HepG2 (cell line): ENCODE data around the gene ZNF12. TPM values are rescaled to one million over a fixed set of nuclear protein-coding genes. Genes with fewer than 3 reads are reported as not detected.

Experiments
- ASH2L ChIP-seq: fragments of 300-600, 200-600 bp; sonication (generic); IDR thresholded peaks from 2 replicates; pipeline ENCODE4 v1.7.0; 2017; ENCODE audit warnings: low read depth, mild to moderate bottlenecking, moderate library complexity, mixed read lengths, low read length; ENCODE audit not compliant: insufficient read length
- HES4 ChIP-seq: sonication (generic); formaldehyde crosslinking; IDR thresholded peaks from 2 replicates; pipeline ENCODE4 v1.9.0; 2021; ENCODE audit warnings: mild to moderate bottlenecking, missing genetic modification reagents, borderline replicate concordance
- MED1 ChIP-seq: sonication (generic); formaldehyde crosslinking; IDR thresholded peaks from 2 replicates; pipeline ENCODE4 v1.4.0; 2020; ENCODE audit warnings: missing genetic modification reagents
- MLLT10 ChIP-seq: sonication (generic); formaldehyde crosslinking; IDR thresholded peaks from 2 replicates; pipeline ENCODE4 v1.4.0; 2020; ENCODE audit warnings: missing genetic modification reagents
- NFE2 ChIP-seq: sonication (generic); formaldehyde crosslinking; IDR thresholded peaks from 2 replicates; pipeline ENCODE4 v1.4.0; 2020; ENCODE audit warnings: missing genetic modification reagents
- NR2F1 ChIP-seq, 2 experiments: fragments of 450-650 bp in 1 of 2; formaldehyde crosslinking in 1 of 2; IDR thresholded peaks; 2 replicates each; pipeline versions ENCODE4 v1.5.0 to v1.6.1; 2016 to 2020; ENCODE audit warnings: mild to moderate bottlenecking in 1 of 2, missing compliant biosample characterization in 1 of 2, missing genetic modification reagents in 1 of 2, moderate library complexity in 1 of 2
- SP5 ChIP-seq: IDR thresholded peaks from 2 replicates; pipeline ENCODE4 v1.6.1; 2016; ENCODE audit warnings: low read depth, borderline replicate concordance
- ZFP82 ChIP-seq: sonication (generic); formaldehyde crosslinking; IDR thresholded peaks from 2 replicates; pipeline ENCODE4 v1.5.1; 2020; ENCODE audit warnings: mild to moderate bottlenecking, missing genetic modification reagents, borderline replicate concordance
- ZNF432 ChIP-seq: sonication (generic); formaldehyde crosslinking; IDR thresholded peaks from 2 replicates; pipeline ENCODE4 v1.5.0; 2020; ENCODE audit warnings: missing genetic modification reagents, mild to moderate bottlenecking, borderline replicate concordance
- ZNF83 ChIP-seq: sonication (generic); formaldehyde crosslinking; IDR thresholded peaks from 2 replicates; pipeline ENCODE4 v1.4.0; 2020; ENCODE audit warnings: missing genetic modification reagents, mild to moderate bottlenecking, borderline replicate concordance
- polyA plus RNA-seq, 8 experiments: library from polyadenylated mRNA; depleted of rRNA in 3 of 8; stranded (reverse) in 7 of 8; unstranded in 1 of 8; fragments of >200 nt; fragmentation: Illumina TruSeq in 4 of 8; extraction: Trizol in 4 of 8; gene quantifications; 2 replicates each; pipeline versions ENCODE4 v1.2.1 to v1.2.3, GENCODE V29; 2011 to 2016; ENCODE audit warnings: low read depth in 4 of 8, missing spikeins in 1 of 8, mixed read lengths in 1 of 8; ENCODE audit not compliant: insufficient read depth in 1 of 8
- total RNA-seq, 5 experiments: library from RNA; depleted of rRNA; stranded (reverse); fragments of >200 nt; fragmentation: Illumina TruSeq; extraction: Trizol; gene quantifications; 2 replicates each; pipeline ENCODE4 v1.2.3, GENCODE V29; 2016; ENCODE audit warnings: low read depth in 1 of 5
- TF ChIP-seq, protein P1 (sequence below): sonication (generic); formaldehyde crosslinking; IDR thresholded peaks from 2 replicates; pipeline ENCODE4 v1.4.0; 2020; ENCODE audit warnings: mild to moderate bottlenecking, missing genetic modification reagents, borderline replicate concordance
- TF ChIP-seq, protein P2 (sequence below): sonication (generic); formaldehyde crosslinking; IDR thresholded peaks from 2 replicates; pipeline ENCODE4 v1.8.1; 2023; ENCODE audit warnings: mild to moderate bottlenecking, missing genetic modification reagents
- TF ChIP-seq, protein P3 (sequence below): sonication (generic); formaldehyde crosslinking; IDR thresholded peaks from 2 replicates; pipeline ENCODE4 v1.9.0; 2021; ENCODE audit warnings: missing genetic modification reagents, borderline replicate concordance
- TF ChIP-seq, protein P4 (sequence below): sonication (generic); formaldehyde crosslinking; IDR thresholded peaks from 2 replicates; pipeline ENCODE4 v1.4.0; 2020; ENCODE audit warnings: missing genetic modification reagents
- TF ChIP-seq, protein P5 (sequence below): sonication (generic); formaldehyde crosslinking; IDR thresholded peaks from 2 replicates; pipeline ENCODE4 v1.8.0; 2022; ENCODE audit warnings: missing genetic modification reagents, mild to moderate bottlenecking, inconsistent platforms, borderline replicate concordance
- TF ChIP-seq, protein P6 (sequence below): sonication (generic); formaldehyde crosslinking; conservative IDR thresholded peaks from 2 replicates; pipeline ENCODE4 v1.8.0; 2022; ENCODE audit warnings: low read depth, missing genetic modification reagents

ZNF12 gene
- total and polyA plus RNA-seq, 2 of the 13 experiments (the other 11 are each of a cell fraction or from before 2014, with no cell fraction given) = 21.4 to 22.8 TPM

DNA sequence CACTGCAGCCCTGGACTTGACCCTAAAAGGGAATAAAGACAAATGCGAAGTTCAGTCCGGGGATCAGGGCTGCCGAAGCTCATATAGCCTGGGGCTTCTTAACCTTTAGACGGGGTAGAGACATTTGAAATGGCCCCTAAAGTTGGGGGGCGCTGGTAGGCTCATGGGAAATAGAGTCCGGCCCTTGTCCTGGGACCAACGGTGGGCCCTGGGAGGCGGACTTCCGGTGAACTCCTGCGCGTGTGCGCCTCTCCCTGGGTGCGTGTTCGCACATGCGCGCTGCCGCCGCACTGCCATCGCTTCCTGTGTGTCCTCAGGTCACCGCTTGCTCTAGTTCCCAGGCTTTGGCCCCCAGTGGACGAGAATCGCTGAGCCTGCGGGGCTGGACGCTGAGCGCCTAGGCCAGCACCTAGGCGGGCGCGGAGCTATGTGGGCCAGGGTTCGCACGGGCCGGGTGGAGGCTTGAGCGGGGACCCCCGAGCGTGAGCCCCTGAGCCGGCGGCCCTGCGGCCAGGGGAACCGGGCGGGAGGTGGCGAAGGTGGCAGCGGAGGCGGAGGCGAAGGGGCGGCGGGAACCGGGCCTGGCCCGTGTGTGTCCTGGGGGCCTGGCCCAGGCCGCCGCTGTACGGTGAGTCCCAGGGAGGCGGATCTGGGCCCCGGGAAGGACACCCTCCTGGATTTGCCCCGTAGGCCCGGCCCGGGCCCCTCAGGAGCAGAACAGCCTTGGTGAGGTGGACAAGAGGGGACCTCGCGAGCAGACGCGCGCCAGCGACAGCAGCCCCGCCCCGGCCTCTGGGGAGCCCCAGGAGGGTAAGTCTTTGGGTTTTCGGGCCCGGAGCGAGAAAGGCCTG is 23.0 kb upstream of the ZNF12 start (continued):
- TF ChIP-seq, protein P1, sequence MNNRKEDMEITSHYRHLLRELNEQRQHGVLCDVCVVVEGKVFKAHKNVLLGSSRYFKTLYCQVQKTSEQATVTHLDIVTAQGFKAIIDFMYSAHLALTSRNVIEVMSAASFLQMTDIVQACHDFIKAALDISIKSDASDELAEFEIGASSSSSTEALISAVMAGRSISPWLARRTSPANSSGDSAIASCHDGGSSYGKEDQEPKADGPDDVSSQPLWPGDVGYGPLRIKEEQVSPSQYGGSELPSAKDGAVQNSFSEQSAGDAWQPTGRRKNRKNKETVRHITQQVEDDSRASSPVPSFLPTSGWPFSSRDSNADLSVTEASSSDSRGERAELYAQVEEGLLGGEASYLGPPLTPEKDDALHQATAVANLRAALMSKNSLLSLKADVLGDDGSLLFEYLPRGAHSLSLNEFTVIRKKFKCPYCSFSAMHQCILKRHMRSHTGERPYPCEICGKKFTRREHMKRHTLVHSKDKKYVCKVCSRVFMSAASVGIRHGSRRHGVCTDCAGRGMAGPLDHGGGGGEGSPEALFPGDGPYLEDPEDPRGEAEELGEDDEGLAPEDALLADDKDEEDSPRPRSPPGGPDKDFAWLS (CRISPR knock-in tag) = no peak
- TF ChIP-seq NFE2 (CRISPR knock-in tag) = no peak
- TF ChIP-seq, protein P2, sequence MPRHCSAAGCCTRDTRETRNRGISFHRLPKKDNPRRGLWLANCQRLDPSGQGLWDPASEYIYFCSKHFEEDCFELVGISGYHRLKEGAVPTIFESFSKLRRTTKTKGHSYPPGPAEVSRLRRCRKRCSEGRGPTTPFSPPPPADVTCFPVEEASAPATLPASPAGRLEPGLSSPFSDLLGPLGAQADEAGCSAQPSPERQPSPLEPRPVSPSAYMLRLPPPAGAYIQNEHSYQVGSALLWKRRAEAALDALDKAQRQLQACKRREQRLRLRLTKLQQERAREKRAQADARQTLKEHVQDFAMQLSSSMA (CRISPR knock-in tag) = 0 out of 2 replicates have a peak, but pooled peaks have one; percentile 21
- TF ChIP-seq, protein P3, sequence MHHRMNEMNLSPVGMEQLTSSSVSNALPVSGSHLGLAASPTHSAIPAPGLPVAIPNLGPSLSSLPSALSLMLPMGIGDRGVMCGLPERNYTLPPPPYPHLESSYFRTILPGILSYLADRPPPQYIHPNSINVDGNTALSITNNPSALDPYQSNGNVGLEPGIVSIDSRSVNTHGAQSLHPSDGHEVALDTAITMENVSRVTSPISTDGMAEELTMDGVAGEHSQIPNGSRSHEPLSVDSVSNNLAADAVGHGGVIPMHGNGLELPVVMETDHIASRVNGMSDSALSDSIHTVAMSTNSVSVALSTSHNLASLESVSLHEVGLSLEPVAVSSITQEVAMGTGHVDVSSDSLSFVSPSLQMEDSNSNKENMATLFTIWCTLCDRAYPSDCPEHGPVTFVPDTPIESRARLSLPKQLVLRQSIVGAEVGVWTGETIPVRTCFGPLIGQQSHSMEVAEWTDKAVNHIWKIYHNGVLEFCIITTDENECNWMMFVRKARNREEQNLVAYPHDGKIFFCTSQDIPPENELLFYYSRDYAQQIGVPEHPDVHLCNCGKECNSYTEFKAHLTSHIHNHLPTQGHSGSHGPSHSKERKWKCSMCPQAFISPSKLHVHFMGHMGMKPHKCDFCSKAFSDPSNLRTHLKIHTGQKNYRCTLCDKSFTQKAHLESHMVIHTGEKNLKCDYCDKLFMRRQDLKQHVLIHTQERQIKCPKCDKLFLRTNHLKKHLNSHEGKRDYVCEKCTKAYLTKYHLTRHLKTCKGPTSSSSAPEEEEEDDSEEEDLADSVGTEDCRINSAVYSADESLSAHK (CRISPR knock-in tag) = 0 out of 2 replicates have a peak, but pooled peaks have one; percentile 32
- TF ChIP-seq, protein P4, sequence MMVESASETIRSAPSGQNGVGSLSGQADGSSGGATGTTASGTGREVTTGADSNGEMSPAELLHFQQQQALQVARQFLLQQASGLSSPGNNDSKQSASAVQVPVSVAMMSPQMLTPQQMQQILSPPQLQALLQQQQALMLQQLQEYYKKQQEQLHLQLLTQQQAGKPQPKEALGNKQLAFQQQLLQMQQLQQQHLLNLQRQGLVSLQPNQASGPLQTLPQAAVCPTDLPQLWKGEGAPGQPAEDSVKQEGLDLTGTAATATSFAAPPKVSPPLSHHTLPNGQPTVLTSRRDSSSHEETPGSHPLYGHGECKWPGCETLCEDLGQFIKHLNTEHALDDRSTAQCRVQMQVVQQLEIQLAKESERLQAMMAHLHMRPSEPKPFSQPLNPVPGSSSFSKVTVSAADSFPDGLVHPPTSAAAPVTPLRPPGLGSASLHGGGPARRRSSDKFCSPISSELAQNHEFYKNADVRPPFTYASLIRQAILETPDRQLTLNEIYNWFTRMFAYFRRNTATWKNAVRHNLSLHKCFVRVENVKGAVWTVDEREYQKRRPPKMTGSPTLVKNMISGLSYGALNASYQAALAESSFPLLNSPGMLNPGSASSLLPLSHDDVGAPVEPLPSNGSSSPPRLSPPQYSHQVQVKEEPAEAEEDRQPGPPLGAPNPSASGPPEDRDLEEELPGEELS (CRISPR knock-in tag) = peak; percentile 16; the same call in 1 of the 2 replicates
- 0 out of 4 replicates have a peak, but pooled peaks of 1 of the 2 experiments have one; percentile 25 for TF ChIP-seq NR2F1 (CRISPR knock-in tag; IDR thresholded peaks at IDR 0.05)
- TF ChIP-seq ASH2L = peak; percentile 71
- TF ChIP-seq ZNF83 = peak; percentile 86; the same call in 1 of the 2 replicates
- no peak for TF ChIP-seq MLLT10
- peak; percentile 95; the same call in 1 of the 2 replicates for TF ChIP-seq HES4 (CRISPR knock-in tag)
- no peak; the same call in 1 of the 2 replicates for TF ChIP-seq SP5 (CRISPR knock-in tag)
- TF ChIP-seq, protein P5, sequence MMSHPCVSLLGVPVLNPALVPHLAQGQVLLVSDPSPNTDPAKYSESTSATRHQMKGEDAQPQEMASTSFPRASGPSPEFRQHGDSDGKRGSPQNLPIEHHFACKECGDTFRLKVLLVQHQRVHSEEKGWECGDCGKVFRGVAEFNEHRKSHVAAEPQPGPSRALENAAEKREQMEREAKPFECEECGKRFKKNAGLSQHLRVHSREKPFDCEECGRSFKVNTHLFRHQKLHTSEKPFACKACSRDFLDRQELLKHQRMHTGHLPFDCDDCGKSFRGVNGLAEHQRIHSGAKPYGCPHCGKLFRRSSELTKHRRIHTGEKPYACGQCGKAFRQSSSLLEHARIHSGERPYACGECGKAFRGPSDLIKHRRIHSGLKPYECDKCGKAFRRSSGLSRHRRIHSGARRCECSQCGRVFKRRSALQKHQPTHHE = peak; percentile 94
- TF ChIP-seq ZNF432 (CRISPR knock-in tag) = no peak
- no peak for TF ChIP-seq ZFP82
- TF ChIP-seq, protein P6, sequence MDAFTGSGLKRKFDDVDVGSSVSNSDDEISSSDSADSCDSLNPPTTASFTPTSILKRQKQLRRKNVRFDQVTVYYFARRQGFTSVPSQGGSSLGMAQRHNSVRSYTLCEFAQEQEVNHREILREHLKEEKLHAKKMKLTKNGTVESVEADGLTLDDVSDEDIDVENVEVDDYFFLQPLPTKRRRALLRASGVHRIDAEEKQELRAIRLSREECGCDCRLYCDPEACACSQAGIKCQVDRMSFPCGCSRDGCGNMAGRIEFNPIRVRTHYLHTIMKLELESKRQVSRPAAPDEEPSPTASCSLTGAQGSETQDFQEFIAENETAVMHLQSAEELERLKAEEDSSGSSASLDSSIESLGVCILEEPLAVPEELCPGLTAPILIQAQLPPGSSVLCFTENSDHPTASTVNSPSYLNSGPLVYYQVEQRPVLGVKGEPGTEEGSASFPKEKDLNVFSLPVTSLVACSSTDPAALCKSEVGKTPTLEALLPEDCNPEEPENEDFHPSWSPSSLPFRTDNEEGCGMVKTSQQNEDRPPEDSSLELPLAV (CRISPR knock-in tag) = no peak
- TF ChIP-seq MED1 (CRISPR knock-in tag) = peak; percentile 84
